IMR-90 (cell line): ENCODE data around the gene DEK. TPM values are rescaled to one million over a fixed set of nuclear protein-coding genes. Genes with fewer than 3 reads are reported as not detected.

ENCODE experiments used
- ATAC-seq: fragments of 200-7000 bp; cut with Tn5 transposase; 2 replicates; pipeline ENCODE4 v1.9.1; 2020; ENCODE audit warnings: low read depth, mild to moderate bottlenecking, moderate library complexity
- BruUV-seq: library from RNA; stranded (reverse); fragments of 400-500 nt; replicated peaks from 2 replicates; lab custom pipeline; 2021; lab: Mats Ljungman, UMichigan
- CTCF ChIA-PET: fragments of 300-600 bp; formaldehyde crosslinking; extraction: SDS; loops from one replicate; lab custom pipeline; 2021; ENCODE audit warnings: antibody characterized with exemption; lab: Yijun Ruan, JAX
- POLR2A ChIA-PET: fragments of 300-600 bp; sonication (Branson Sonifier 250); formaldehyde crosslinking; loops from one replicate; lab custom pipeline; 2022; ENCODE audit warnings: antibody characterized with exemption; ENCODE audit not compliant: unreplicated experiment; lab: Charles Lee
- DNase-seq: peaks from one replicate; pipeline ENCODE4 v3.0.0; 2013
- H2AFZ ChIP-seq: replicated peaks from 2 replicates; pipeline ENCODE3; 2013; ENCODE audit warnings: low read length, mild to moderate bottlenecking; ENCODE audit not compliant: poor library complexity
- H2AK5ac ChIP-seq: 2 replicates; pipeline ENCODE4 v1.6.1; 2013; ENCODE audit warnings: low read depth, low read length, inconsistent platforms
- H2AK9ac ChIP-seq: replicated peaks from 2 replicates; pipeline ENCODE3; 2013; ENCODE audit warnings: mild to moderate bottlenecking, low read depth, low read length, moderate library complexity; ENCODE audit not compliant: poor library complexity
- H2BK120ac ChIP-seq: 2 replicates; pipeline ENCODE4 v1.6.1; 2013; ENCODE audit warnings: low read depth, low read length, inconsistent platforms
- H2BK15ac ChIP-seq: 3 replicates; pipeline ENCODE4 v1.6.1; 2013; ENCODE audit warnings: low read depth, low read length, inconsistent platforms
- H2BK20ac ChIP-seq: 2 replicates; pipeline ENCODE4 v1.6.1; 2013; ENCODE audit warnings: low read depth, mild to moderate bottlenecking, inconsistent platforms, low read length, moderate library complexity
- H2BK5ac ChIP-seq: 2 replicates; pipeline ENCODE4 v1.6.1; 2013; ENCODE audit warnings: mild to moderate bottlenecking, low read depth, low read length, inconsistent platforms; ENCODE audit not compliant: poor library complexity, severe bottlenecking
- H3K14ac ChIP-seq: replicated peaks from 2 replicates; pipeline ENCODE4 v1.6.1; 2013; ENCODE audit warnings: low read depth, low read length, inconsistent platforms
- H3K18ac ChIP-seq: 2 replicates; pipeline ENCODE4 v1.6.1; 2013; ENCODE audit warnings: low read depth, low read length, control low read depth
- H3K23ac ChIP-seq: 2 replicates; pipeline ENCODE4 v1.6.1; 2013; ENCODE audit warnings: low read depth, low read length, inconsistent platforms
- H3K27ac ChIP-seq: 2 replicates; pipeline ENCODE4 v1.5.1; 2013; ENCODE audit warnings: mild to moderate bottlenecking, control low read depth, low read length; ENCODE audit not compliant: insufficient read depth
- H3K27me3 ChIP-seq: 2 replicates; pipeline ENCODE4 v1.6.1; 2013; ENCODE audit warnings: low read length; ENCODE audit not compliant: control insufficient read depth, insufficient read depth
- H3K36me3 ChIP-seq: 2 replicates; pipeline ENCODE4 v1.6.1; 2013; ENCODE audit warnings: low read length, mixed read lengths; ENCODE audit not compliant: control insufficient read depth, insufficient read depth
- H3K4ac ChIP-seq: 2 replicates; pipeline ENCODE4 v1.6.1; 2013; ENCODE audit warnings: low read depth, low read length, inconsistent platforms
- H3K4me1 ChIP-seq: 2 replicates; pipeline ENCODE4 v1.6.1; 2013; ENCODE audit warnings: low read length, mixed read lengths; ENCODE audit not compliant: control insufficient read depth, insufficient read depth
- H3K4me2 ChIP-seq: 2 replicates; pipeline ENCODE4 v1.6.1; 2013; ENCODE audit warnings: low read depth, mild to moderate bottlenecking, control low read depth, low read length, moderate library complexity
- H3K4me3 ChIP-seq: 2 replicates; pipeline ENCODE4 v1.5.1; 2013; ENCODE audit warnings: low read depth, mild to moderate bottlenecking, control low read depth, low read length, moderate library complexity; ENCODE audit not compliant: insufficient read depth
- H3K56ac ChIP-seq: 2 replicates; pipeline ENCODE4 v1.6.1; 2013; ENCODE audit warnings: low read length, inconsistent platforms; ENCODE audit not compliant: insufficient read depth; ENCODE audit errors: extremely low read depth
- H3K79me1 ChIP-seq, 2 experiments: 2 replicates each; pipeline ENCODE4 v1.6.1; 2013; ENCODE audit warnings: low read length in 2 of 2, inconsistent platforms in 1 of 2, low read depth in 1 of 2
- H3K9ac ChIP-seq: 2 replicates; pipeline ENCODE4 v1.6.1; 2013; ENCODE audit warnings: low read depth, low read length, control low read depth
- H3K9me1 ChIP-seq: 2 replicates; pipeline ENCODE4 v1.6.1; 2013; ENCODE audit warnings: low read length, inconsistent platforms; ENCODE audit not compliant: insufficient read depth
- H3K9me3 ChIP-seq: 2 replicates; pipeline ENCODE4 v1.6.1; 2013; ENCODE audit warnings: low read length; ENCODE audit not compliant: control insufficient read depth, insufficient read depth
- H4K20me1 ChIP-seq: 2 replicates; pipeline ENCODE4 v1.6.1; 2013; ENCODE audit warnings: low read length, inconsistent platforms; ENCODE audit not compliant: insufficient read depth
- H4K5ac ChIP-seq: 2 replicates; pipeline ENCODE4 v1.6.1; 2013; ENCODE audit warnings: mild to moderate bottlenecking, low read depth, low read length, control low read depth
- H4K8ac ChIP-seq, 2 experiments: 2 replicates each; pipeline ENCODE4 v1.6.1; 2013; ENCODE audit warnings: low read depth in 2 of 2, low read length in 2 of 2, control low read depth in 1 of 2, inconsistent platforms in 1 of 2
- H4K91ac ChIP-seq: 2 replicates; pipeline ENCODE4 v1.6.1; 2013; ENCODE audit warnings: low read depth, low read length, inconsistent platforms; ENCODE audit not compliant: insufficient read depth
- MAZ ChIP-seq: IDR thresholded peaks from 2 replicates; pipeline ENCODE4 v1.6.1; 2012; ENCODE audit warnings: low read depth, mild to moderate bottlenecking, low read length, improper control_type of control experiment, moderate library complexity, borderline replicate concordance
- MXI1 ChIP-seq: IDR thresholded peaks from 2 replicates; pipeline ENCODE4 v1.6.1; 2012; ENCODE audit warnings: low read depth, mild to moderate bottlenecking, low read length, moderate library complexity, borderline replicate concordance
- RCOR1 ChIP-seq: IDR thresholded peaks from 2 replicates; pipeline ENCODE4 v1.6.1; 2012; ENCODE audit warnings: mild to moderate bottlenecking, low read length, improper control_type of control experiment; ENCODE audit not compliant: insufficient replicate concordance
- WGBS, 2 experiments: methylation state at CpG; one replicate each; pipeline versions ENCODE4 v1.1.5 to v1.1.7; 2013; ENCODE audit warnings: missing lambda C conversion rate in 2 of 2; ENCODE audit not compliant: insufficient read length in 1 of 2; ENCODE audit errors: extremely low coverage in 2 of 2; 5-methylcytosine and 5-hydroxymethylcytosine counted together
- dilution Hi-C: fragments of 300-500 bp; cut with HindIII; formaldehyde crosslinking; loops from one replicate; pipeline ENCODE4 v1.14.3; 2018; ENCODE audit warnings: low sequenced_read_pairs; ENCODE audit not compliant: unreplicated experiment
- in situ Hi-C: fragments of 300-500 bp; cut with MboI; formaldehyde crosslinking; loops from 3 replicates; pipeline ENCODE4 v1.14.3; 2019; ENCODE audit warnings: low sequenced_read_pairs, inconsistent platforms, mixed read lengths
- intact Hi-C: fragments of 100-400 bp; cut with micrococcal nuclease; formaldehyde crosslinking; loops from 2 replicates; pipeline ENCODE4 v1.10.0; 2022
- polyA plus RNA-seq, 3 experiments: library from polyadenylated mRNA; depleted of rRNA; stranded (reverse); fragments of >200 nt; gene quantifications; 2 replicates each; pipeline ENCODE4 v1.2.3, GENCODE V29; 2012; ENCODE audit warnings: low replicate concordance in 1 of 3
- total RNA-seq: library from RNA; depleted of rRNA; stranded (reverse); fragments of >200 nt; gene quantifications from 2 replicates; pipeline ENCODE4 v1.2.3, GENCODE V29; 2012

The DEK gene
- total and polyA plus RNA-seq, 2 of the 4 experiments (the other 2 are of a cell fraction) = 33.5 to 37.1 TPM

- H2AK5ac ChIP-seq = peak overlapping the region; percentile 81
- peak overlapping the region; percentile 85 for H2AFZ ChIP-seq
- CTCF ChIA-PET = no interaction called here
- peaks cover 40% of the 10 kb centered on the region for H4K20me1 ChIP-seq
- H3K18ac ChIP-seq = peak overlapping the region; percentile 69
- no peaks in the 10 kb centered on the region; the same call in 1 of the 2 replicates for H3K27me3 ChIP-seq
- ATAC-seq (no peak; the same call in 1 of the 2 replicates), DNase-seq (no peak)
- no TSS peak for BruUV-seq
- peak overlapping the region; percentile 12; the same call in 1 of the 2 replicates for H2BK20ac ChIP-seq
- H3K4me1 ChIP-seq = peaks cover 14% of the 10 kb centered on the region
- H2BK5ac ChIP-seq = peak overlapping the region; percentile 82
- peak overlapping the region; percentile 61 for H4K91ac ChIP-seq
- H3K27ac ChIP-seq = peak overlapping the region; percentile 95
- in situ Hi-C loops (no loop called here), dilution Hi-C loops (no loop called here), intact Hi-C loops (loop anchor here (1.0 to 10.0 kb wide), 5 partner anchors 45 to 1941 kb away; partner anchors contain the start of genes KDM1B, KIF13A and TPMT)
- peak overlapping the region; percentile 80 for H3K23ac ChIP-seq
- H3K56ac ChIP-seq = peak overlapping the region; percentile 95
- peak overlapping the region; percentile 48 for H2BK120ac ChIP-seq
- peak overlapping the region; percentile 99 for H2AK9ac ChIP-seq
- TF ChIP-seq MAZ = 0 out of 2 replicates have a peak, but pooled peaks have one; percentile 8
- no peak for TF ChIP-seq MXI1
- TF ChIP-seq RCOR1 = no peak
- H3K4me3 ChIP-seq = peak overlapping the region; percentile 98
- H4K5ac ChIP-seq = peak overlapping the region; percentile 62
- peaks cover 0 to 20% of the 10 kb centered on the region in 2 experiments; a peak in 1 of 4 replicates for H3K79me1 ChIP-seq
- peak overlapping the region; percentile 69 to 90 for H4K8ac ChIP-seq
- peaks cover 3% of the 10 kb centered on the region; the same call in 1 of the 2 replicates for H3K9me1 ChIP-seq
- peak overlapping the region; percentile 96 for H3K9ac ChIP-seq
- H3K36me3 ChIP-seq = peaks cover 3% of the 10 kb centered on the region; the same call in 1 of the 2 replicates
- H3K14ac ChIP-seq = peak overlapping the region; percentile 88
- POLR2A ChIA-PET = no interaction called here
- H3K4me2 ChIP-seq = peak overlapping the region; percentile 96
- WGBS, 2 experiments = 1% methylated on average over 34 of the region's 50 CpGs; no CpG with 5 or more reads in 1 of the 2 experiments
- H3K9me3 ChIP-seq = no peaks in the 10 kb centered on the region; the same call in 1 of the 2 replicates
- H2BK15ac ChIP-seq = peak overlapping the region; percentile 6; the same call in 1 of the 3 replicates
- peak overlapping the region; percentile 83 for H3K4ac ChIP-seq
Observed at GRCh38 chr6:18263418-18264218, 712 bp downstream of the DEK start.
